ENCODE results near the gene POLDIP2. TPM values are rescaled to one million over a fixed set of nuclear protein-coding genes. Genes with fewer than 3 reads are reported as not detected.

The POLDIP2 gene
- total RNA-seq, 1 experiment from 2014 or later = 82.8 TPM

DNA sequence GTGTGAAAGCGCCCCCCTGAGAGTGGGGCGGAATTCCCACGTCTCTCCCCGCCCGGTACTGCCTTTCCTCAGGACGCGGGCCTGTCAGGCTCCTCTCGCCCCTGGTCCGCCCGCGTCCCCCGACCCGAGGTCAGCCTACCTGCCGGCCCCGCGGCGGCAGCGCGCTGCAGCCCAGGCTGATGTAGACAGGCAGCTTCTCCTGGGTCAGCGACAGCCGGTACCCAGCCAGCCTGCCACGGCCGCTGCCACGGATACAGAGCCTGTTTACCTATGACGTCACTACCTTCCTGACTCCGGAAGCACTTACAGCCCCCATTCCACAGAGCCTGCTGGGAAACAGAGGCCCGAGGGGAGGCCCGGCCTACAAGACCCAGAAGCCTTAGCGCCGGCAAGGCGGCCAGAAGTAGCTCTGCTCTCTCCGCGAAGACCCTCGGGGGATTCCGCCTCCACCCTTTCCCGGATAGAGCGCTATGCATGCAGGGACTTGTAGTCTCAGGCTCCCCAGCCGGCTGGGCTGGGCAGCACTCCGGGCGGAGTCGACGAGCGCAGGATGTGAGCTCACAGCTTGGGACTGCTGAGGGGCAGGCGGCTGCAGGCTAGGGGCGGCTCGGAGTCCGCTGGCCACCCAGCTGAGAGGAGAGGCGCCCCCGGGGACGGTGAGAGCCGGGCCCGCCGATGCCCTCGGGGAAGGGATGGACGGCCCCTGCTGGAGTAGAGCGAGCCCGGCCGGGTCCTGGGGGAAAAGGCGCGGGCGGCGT, 21.9 kb downstream of the POLDIP2 start, which contains the start of the genes IFT20 and TNFAIP1:
Gene IFT20 (minus strand): TSS at position 272 of the 758 bp plus-strand sequence. CDS start 3,487 bp downstream, outside the sequence.
Gene TNFAIP1 (plus strand): TSS at position 561 of the 758 bp plus-strand sequence. CDS start 3,761 bp downstream, outside the sequence.
- Histone ChIP-seq H4K20me1 (ENCODE audit: control insufficient read depth, insufficient read depth, insufficient read length) (no peaks in the 10 kb centered on the region), H2BK120ac (ENCODE audit: low read depth, low read length, poor library complexity, severe bottlenecking) (no peak within 1 kb of the TSS)

More for the DNA sequence above, 21.9 kb downstream of the POLDIP2 start, which contains the start of the genes IFT20 and TNFAIP1:
- H3T11ph ChIP-seq (ENCODE audit: low read length) = no peak within 1 kb of the TSS
- H3K4me1 Mint-ChIP-seq = peaks cover 19 to 23% of the 10 kb centered on the region in 2 experiments
- no peaks in the 10 kb centered on the region for H3K9me3 ChIP-seq (ENCODE audit: control insufficient read depth, low read depth, low read length)
- no peak within 1 kb of the TSS for H4K8ac ChIP-seq (replicated peaks; ENCODE audit: insufficient read length, low read depth, low read length)
- H3K4ac ChIP-seq (ENCODE audit: low read depth, low read length) = no peak within 1 kb of the TSS
- H3K4me2 ChIP-seq (ENCODE audit: insufficient read depth, insufficient read length, low read length) = peak within 1 kb of the TSS; percentile 93
- H3K27ac ChIP-seq (ENCODE audit: insufficient read length, low read depth, low read length) = no peak within 1 kb of the TSS
- peaks cover 9% of the 10 kb centered on the region; the same call in 1 of the 2 replicates for H3K4me1 ChIP-seq (ENCODE audit: insufficient read depth, low read length)
- peaks cover 0 to 11% (median 9%) of the 10 kb centered on the region in 3 experiments; a peak in 5 of 7 replicates for H3K36me3 Mint-ChIP-seq (ENCODE audit: insufficient read depth in 1 of 3, low read depth in 3 of 3)
- no peaks in the 10 kb centered on the region; the same call in 1 of the 2 replicates for H3K79me2 ChIP-seq (ENCODE audit: insufficient read depth, low read length)
- no peaks in the 10 kb centered on the region for H3K79me1 ChIP-seq (ENCODE audit: insufficient read depth, low read depth, low read length, poor library complexity, severe bottlenecking)
- peak within 1 kb of the TSS; percentile 79 for H3K9ac ChIP-seq (ENCODE audit: extremely low read depth, insufficient read length, low read length)
- no peak within 1 kb of the TSS for H2BK12ac ChIP-seq (ENCODE audit: insufficient read length, low read depth, low read length)
- no peak within 1 kb of the TSS for H3K23ac ChIP-seq (ENCODE audit: insufficient read length, low read depth, low read length)
- no peaks in the 10 kb centered on the region; a peak in 1 of 5 replicates for H3K9me3 Mint-ChIP-seq
- peak within 1 kb of the TSS; percentile 92 to 99 (median 98) for H3K27ac Mint-ChIP-seq
- TF ChIP-seq, protein P1, sequence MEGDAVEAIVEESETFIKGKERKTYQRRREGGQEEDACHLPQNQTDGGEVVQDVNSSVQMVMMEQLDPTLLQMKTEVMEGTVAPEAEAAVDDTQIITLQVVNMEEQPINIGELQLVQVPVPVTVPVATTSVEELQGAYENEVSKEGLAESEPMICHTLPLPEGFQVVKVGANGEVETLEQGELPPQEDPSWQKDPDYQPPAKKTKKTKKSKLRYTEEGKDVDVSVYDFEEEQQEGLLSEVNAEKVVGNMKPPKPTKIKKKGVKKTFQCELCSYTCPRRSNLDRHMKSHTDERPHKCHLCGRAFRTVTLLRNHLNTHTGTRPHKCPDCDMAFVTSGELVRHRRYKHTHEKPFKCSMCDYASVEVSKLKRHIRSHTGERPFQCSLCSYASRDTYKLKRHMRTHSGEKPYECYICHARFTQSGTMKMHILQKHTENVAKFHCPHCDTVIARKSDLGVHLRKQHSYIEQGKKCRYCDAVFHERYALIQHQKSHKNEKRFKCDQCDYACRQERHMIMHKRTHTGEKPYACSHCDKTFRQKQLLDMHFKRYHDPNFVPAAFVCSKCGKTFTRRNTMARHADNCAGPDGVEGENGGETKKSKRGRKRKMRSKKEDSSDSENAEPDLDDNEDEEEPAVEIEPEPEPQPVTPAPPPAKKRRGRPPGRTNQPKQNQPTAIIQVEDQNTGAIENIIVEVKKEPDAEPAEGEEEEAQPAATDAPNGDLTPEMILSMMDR (conservative IDR thresholded peaks at IDR 0.05) = no peak
- no peaks in the 10 kb centered on the region for H3K27me3 Mint-ChIP-seq (ENCODE audit: low read depth)
- DNase-seq = peak; percentile 100
- no peaks in the 10 kb centered on the region for H3K27me3 ChIP-seq (ENCODE audit: insufficient read depth, low read length)
- no peak within 1 kb of the TSS for H4K5ac ChIP-seq (ENCODE audit: insufficient read length, low read depth, low read length)
- no peak within 1 kb of the TSS for H2BK20ac ChIP-seq (ENCODE audit: low read depth, low read length, poor library complexity, severe bottlenecking)
- H2AFZ ChIP-seq (ENCODE audit: low read length) = no peak within 1 kb of the TSS
- WGBS (ENCODE audit: extremely low coverage, insufficient read length, low lambda C conversion rate) = no CpG with 5 or more reads among the region's 62 CpGs
- H3K4me3 Mint-ChIP-seq = peak within 1 kb of the TSS; percentile 97 to 99
- peak within 1 kb of the TSS; percentile 86 for H3K14ac ChIP-seq (ENCODE audit: insufficient read depth, low read length)
- no peak within 1 kb of the TSS for H2BK5ac ChIP-seq (ENCODE audit: insufficient read length, low read length)
- peak within 1 kb of the TSS; percentile 87 for H3K18ac ChIP-seq (ENCODE audit: insufficient read length, low read depth, low read length)
- no peak within 1 kb of the TSS for H2AK5ac ChIP-seq (ENCODE audit: insufficient read length, low read length)
- H3K56ac ChIP-seq (ENCODE audit: insufficient read length, low read depth, low read length) = no peak within 1 kb of the TSS
- H3K23me2 ChIP-seq (ENCODE audit: insufficient read length, low read depth, low read length, poor library complexity, severe bottlenecking) = peaks cover 13% of the 10 kb centered on the region
- H4K91ac ChIP-seq (ENCODE audit: insufficient read length, low read depth, low read length) = no peak within 1 kb of the TSS
- H2BK15ac ChIP-seq (ENCODE audit: low read depth, low read length) = no peak within 1 kb of the TSS
